GM03348 (cell line): ENCODE data around the gene KLHDC8A.
A peak's percentile ranks its signal among the peaks of the same experiment; 100 is the strongest.
"Not testable (repeated sequence)": the region's sequence is repeated elsewhere in the genome, so short reads cannot be mapped to it uniquely, and the experiment has no call there.

ENCODE experiments used
- DNase-seq: peaks from one replicate; pipeline ENCODE4 v3.0.0; 2012; ENCODE audit warnings: low spot score

The KLHDC8A gene

GRCh38 chr1:205318231-205318991, 38.3 kb downstream of the KLHDC8A start:
- DNase-seq: no peak

GRCh38 chr1:205317311-205317917, 39.3 kb downstream of the KLHDC8A start:
- DNase-seq: no peak

GRCh38 chr1:205316161-205316566, 40.6 kb downstream of the KLHDC8A start:
- DNase-seq: no peak

GRCh38 chr1:205315008-205315618, 41.6 kb downstream of the KLHDC8A start:
- no peak for DNase-seq

GRCh38 chr1:205313563-205314308, 43.0 kb downstream of the KLHDC8A start:
- DNase-seq: peak; percentile 72

- DNase-seq: no peak
Observed at GRCh38 chr1:205312866-205313562, 43.7 kb downstream of the KLHDC8A start.

GRCh38 chr1:205310976-205311704, 45.6 kb downstream of the KLHDC8A start:
- DNase-seq: no peak

- DNase-seq: no peak
Observed at GRCh38 chr1:205309741-205310140, 47.0 kb downstream of the KLHDC8A start.

- DNase-seq: no peak
Observed at GRCh38 chr1:205306929-205307566, 49.7 kb downstream of the KLHDC8A start.

GRCh38 chr1:205304695-205305070, 52.0 kb downstream of the KLHDC8A start:
- no peak for DNase-seq

- no peak for DNase-seq
Observed at GRCh38 chr1:205304046-205304694, 52.6 kb downstream of the KLHDC8A start.

- DNase-seq: no peak
Observed at GRCh38 chr1:205303247-205303888, 53.4 kb downstream of the KLHDC8A start.

GRCh38 chr1:205301842-205302588, 54.7 kb downstream of the KLHDC8A start:
- DNase-seq: no peak

- DNase-seq: peak; percentile 95
Observed at GRCh38 chr1:205301205-205301821, 55.4 kb downstream of the KLHDC8A start.

GRCh38 chr1:205300149-205300548, 56.6 kb downstream of the KLHDC8A start:
- DNase-seq: no peak

GRCh38 chr1:205298191-205298994, 58.3 kb downstream of the KLHDC8A start:
- peak; percentile 91 for DNase-seq

GRCh38 chr1:205297546-205298177, 59.1 kb downstream of the KLHDC8A start:
- not testable (repeated sequence) for DNase-seq
